Activated gamma-delta T cell treated with anti-CD3 and anti-CD28 coated beads, Interleukin-2, amount 50 U/mL, for 16 hours (primary cell): ENCODE data around the gene OSTN.
"Not testable (repeated sequence)": the region's sequence is repeated elsewhere in the genome, so short reads cannot be mapped to it uniquely, and the experiment has no call there.

ENCODE experiments used
- DNase-seq: peaks from one replicate; pipeline ENCODE4 v3.0.0-alpha.2; 2020; ENCODE audit warnings: low read depth

The OSTN gene, protein sequence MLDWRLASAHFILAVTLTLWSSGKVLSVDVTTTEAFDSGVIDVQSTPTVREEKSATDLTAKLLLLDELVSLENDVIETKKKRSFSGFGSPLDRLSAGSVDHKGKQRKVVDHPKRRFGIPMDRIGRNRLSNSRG

DNA sequence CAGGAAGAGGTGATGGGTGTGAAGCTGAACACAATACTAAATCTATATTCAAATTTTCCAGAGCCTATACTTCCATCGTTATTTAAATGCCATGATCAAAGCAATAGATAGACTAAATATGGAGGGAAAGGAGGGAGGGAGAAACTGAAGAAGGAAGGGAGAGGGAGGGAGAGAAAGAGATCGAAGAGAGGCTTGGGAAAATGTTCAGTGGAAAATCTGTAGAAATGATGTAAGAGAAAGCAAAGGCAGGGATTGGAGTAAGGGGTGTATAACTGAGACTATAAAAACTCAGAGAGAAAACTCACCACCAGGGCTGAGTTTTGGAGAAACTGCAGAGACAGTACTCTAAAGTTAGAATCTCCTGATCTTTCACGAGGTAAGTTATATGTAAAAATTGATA lies at the start of gene OSTN:
Gene OSTN (plus strand): TSS at position 310 of the 400 bp plus-strand sequence. CDS start 13,292 bp downstream, outside the sequence.
- no peak for DNase-seq

DNA sequence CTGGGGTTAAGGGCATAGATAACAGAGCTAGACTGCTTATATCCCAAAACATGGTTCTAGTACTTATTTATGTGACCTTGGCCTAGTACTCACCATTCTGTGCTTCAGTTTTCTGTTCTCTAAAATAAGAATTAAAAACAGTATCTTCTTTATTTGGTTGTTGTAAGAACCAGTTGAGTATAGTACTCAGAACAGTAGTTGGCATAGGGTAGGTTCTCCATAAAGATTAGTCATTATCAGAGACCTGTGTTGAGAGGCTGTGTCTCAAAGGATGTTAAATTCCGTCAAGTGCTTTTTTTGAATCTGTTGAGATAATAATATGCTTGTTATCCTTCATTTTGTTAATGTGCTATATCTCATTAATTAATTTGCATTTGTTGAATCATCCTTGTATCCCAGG lies 47.4 kb upstream of the OSTN start:
- DNase-seq = no peak

DNA sequence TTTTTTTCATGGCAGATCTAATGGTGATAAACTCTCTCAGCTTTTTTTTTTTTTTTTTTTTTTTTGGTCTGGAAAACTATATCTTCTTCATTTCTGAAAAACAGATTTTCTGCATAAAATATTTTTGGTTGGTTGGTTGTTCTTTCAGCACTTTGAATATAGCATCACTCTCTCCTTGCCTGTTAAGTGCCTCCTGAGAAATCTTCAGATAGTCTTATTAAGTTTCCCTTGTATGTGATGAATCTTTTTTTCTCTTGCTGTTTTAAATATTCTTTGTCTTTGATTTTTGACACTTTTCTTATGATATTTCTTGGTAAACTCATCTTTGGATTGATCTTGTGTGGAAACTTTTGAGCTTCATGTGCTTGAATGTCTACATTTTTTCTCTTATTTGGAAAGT lies 44.2 kb upstream of the OSTN start:
- no peak for DNase-seq

DNA sequence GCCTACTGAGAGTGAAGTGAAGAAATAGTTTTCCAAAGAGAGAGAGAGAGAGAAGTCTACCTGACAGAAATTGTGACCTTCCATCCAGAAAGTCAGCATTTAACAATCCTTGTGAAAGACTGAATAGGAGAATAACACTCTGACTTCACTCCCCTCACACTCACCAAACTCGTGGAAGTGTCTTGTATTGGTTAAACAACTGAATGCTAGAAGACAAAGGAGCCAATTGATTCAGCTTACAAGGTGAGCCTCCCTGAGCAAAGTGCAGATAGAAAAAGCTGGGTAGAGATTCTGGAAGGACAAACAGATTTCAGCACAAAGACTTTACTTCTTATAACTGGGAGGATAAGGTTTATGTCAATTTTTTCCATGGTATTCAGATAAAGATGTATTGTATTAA lies 40.8 kb upstream of the OSTN start:
- DNase-seq = no peak

DNA sequence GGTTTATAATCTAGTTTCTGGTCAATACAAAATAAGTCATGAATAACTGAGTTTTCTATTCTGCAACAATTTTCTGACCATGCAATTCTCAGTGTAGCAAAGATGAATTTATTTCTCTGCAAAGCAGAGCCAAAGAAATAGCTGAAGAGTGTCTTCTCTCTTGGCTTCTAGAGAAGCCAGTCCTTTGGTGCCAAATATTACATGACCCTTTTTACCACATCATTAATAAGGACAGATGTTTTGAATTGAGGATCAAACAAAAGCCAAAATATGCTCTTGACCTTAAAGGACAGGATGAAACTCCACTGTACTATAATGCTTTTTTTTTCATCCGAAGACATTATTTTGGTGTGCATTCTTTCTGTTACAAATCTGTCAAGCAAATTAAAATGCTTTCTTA lies 40.2 kb upstream of the OSTN start:
- no peak for DNase-seq

GRCh38 chr3:191165802-191166201 lies 33.2 kb upstream of the OSTN start:
- no peak for DNase-seq

GRCh38 chr3:191166368-191166767 lies 32.7 kb upstream of the OSTN start:
- no peak for DNase-seq

DNA sequence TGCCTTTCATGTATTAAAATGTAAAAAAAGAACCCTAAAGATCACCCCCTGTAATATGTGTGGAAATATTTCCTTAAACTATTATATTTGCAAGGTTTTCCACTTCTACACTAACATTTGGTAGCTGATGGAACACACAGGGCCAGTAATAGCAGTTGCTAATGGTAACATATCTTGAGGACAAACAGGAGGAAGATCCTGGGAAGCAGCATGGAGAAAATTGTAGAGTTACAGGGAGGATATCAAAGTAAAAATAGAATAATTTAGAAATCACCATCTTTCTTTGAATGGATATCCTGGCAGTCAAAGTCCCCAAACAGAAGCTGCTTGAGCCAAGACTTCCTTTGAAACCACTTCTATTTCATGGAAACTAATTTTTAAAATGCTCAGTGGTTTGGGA lies 29.5 kb upstream of the OSTN start:
- no peak for DNase-seq

DNA sequence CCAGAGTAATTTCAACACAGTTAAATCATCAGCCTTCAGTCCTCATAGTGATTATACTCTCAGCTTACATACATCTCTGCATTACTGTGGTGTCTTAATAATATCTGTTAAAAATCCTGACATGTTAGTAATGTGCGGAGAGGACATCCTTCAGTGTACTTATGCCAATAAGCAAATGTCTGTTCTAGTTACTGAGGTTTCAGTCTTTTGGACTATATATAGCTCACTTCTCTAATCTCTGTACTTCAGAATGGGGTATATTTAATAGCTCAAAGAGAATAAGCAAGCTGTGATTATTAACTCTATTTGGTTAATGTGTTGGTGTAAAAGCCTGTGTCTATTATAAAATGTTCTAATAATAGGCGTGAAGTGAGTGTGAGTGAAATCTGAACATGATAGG lies 28.9 kb upstream of the OSTN start:
- DNase-seq = no peak

- no peak for DNase-seq
Observed at GRCh38 chr3:191175102-191175501, 23.9 kb upstream of the OSTN start.

DNA sequence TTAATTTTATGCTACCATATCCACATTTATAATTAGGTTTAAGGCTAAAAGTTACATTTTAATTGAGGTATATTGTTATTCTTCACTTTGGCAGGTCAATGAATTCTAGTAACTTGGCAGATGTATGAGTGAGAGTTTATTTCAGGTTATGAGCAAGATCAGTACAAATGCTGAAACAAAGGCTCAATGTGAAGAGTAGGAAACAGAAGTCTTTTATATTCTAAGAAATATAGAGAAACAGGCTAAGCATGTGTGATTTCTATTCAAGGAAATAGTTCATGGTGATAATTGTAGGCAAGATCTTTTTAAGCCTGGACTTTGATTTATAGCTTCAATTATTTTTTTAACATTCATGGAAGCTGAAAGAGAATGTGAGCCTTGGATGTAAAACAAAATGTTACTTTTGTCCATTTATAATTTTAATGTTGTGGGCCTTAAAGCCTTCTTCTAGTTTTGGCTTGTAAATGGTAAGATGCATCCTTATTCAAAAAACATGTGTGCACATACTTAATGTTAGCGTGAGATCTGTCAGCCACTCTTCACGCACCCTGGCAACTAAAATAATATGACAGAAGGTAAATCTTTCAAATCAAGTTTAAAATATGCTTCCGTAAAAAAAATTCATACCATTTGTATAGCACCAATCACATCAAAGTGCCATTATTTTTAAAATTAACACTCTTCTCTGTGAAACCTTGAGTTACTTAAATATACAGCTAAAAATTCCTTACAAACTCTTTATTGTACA lies 22.8 kb upstream of the OSTN start:
- no peak for DNase-seq

GRCh38 chr3:191185382-191185781 lies 13.7 kb upstream of the OSTN start:
- not testable (repeated sequence) for DNase-seq

DNA sequence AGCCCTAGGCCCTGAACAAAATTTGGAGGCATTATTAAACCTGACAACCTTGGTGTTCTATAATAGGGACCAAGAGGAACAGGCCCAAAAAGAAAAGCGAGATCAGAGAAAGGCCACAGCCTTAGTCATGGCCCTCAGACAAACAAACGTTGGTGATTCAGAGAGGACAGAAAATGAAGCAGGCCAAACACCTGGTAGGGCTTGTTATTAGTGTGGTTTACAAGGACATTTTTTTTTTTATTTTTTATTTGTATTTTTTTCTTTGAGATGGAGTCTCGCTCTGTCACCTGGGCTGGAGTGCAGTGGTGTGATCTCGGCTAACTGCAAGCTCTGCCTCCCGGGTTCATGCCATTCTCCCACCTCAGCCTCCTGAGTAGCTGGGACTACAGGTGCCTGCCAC lies 10.8 kb upstream of the OSTN start:
- not testable (repeated sequence) for DNase-seq

DNA sequence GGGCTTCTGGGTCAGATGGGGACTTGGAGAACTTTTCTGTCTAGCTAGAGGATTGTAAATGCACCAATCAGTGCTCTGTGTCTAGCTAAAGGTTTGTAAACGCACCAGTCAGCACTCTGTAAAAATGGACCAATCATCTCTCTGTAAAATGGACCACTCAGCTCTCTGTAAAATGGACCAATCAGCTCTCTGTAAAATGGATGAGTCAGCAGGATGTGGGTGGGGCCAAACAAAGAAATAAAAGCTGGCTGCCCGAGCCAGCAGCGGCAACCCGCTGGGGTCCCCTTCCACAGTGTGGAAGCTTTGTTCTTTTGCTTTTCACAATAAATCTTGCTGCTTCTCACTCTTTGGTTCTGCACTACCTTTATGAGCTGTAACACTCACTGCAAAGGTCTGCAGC lies 6.8 kb upstream of the OSTN start:
- not testable (repeated sequence) for DNase-seq

DNA sequence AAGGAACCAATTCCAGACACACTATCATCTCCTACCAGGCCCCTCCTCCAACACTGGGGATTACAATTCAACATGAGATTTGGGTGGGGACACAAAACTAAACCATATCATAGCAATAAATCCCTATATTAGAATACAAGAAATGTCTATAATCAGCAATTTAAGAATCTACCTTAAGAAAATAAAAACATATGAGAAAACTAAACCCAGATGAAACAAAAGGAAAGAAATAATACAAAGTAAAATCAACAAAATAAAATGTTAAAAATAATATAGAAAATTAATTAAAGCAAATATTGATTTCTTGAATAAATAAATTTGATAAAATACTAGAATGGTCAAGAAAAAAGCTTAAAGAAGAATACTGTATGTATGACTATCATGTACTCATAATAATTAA lies 6.1 kb upstream of the OSTN start:
- DNase-seq = no peak

- DNase-seq = no peak
Observed at GRCh38 chr3:191197761-191198306, 1.2 kb upstream of the OSTN start.

DNA sequence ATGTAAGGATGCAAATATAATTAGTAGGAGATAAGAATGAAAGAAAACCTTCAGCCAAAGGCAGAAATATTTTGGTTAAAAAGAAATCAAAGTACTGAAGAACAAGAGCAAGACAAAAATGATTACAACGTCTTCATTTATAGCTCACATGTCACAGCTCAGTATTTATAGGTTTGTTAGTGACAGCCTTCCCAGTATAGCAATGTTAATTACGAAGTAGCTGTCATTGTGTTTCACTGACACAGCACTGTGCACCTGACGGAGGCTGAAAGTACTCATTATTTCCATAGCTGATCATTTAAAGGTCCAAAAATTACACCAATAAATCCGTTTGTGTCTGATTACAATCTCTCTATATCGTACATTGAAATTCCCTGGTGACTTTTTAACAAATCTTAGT lies 561 bp upstream of the OSTN start:
- DNase-seq = no peak

- no peak for DNase-seq
Observed at GRCh38 chr3:191210032-191210431, 11.0 kb downstream of the OSTN start.

DNA sequence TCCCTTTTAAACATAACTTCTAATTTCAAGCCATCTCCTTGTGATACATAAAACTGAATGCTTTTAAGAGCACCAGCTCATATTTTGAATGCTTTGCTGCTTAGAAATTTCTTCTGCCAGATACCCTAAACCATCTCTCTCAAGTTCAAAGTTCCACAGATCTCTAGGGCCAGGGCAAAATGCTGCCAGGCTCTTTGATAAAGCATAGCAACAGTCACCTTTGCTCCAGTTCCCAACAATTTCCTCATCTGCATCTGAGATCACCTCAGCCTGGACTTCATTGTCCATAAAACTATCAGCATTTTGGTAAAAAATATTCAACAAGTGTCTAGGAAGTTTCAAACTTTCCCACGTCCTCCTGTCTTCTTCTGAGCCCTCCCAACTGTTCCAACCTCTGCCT lies 17.5 kb downstream of the OSTN start:
- no peak for DNase-seq

DNA sequence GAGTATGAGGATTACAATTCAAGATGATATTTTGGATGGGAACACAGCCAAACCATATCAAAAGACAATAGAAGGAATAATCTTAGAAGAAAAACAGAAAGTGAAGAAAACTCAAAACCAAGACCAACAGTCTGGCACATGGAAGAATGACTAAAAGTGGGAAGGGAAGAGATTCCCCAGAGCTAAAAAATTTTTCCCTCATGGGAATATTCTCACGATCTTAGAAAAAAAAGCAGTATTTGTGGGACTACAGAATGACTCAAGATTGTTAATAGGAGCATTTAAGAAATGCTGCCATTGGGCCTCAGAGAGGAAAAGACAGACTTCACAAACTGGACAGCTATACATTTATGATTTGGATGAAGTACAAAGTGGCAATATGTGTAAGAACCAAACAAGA lies 18.3 kb downstream of the OSTN start:
- DNase-seq = no peak

DNA sequence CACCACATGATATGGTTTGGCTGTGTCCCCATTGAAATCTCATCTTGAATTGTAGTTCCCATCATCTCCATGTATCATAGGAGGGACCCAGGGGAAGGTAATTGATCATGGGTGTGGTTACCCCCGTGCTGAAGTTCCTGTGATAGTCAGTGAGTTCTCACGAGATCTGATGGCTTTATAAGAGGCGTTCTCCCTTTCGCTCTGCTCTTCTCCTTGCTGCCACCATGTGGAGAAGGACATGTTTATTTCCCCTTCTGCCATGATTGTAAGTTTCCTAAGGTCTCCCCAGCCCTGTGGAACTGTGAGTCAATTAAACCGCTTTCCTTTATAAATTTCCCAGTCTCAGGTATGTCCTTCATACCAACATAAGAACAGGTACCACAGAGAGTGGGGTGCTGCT lies 21.9 kb downstream of the OSTN start:
- DNase-seq = no peak

GRCh38 chr3:191221638-191222037 lies 22.6 kb downstream of the OSTN start:
- no peak for DNase-seq

DNA sequence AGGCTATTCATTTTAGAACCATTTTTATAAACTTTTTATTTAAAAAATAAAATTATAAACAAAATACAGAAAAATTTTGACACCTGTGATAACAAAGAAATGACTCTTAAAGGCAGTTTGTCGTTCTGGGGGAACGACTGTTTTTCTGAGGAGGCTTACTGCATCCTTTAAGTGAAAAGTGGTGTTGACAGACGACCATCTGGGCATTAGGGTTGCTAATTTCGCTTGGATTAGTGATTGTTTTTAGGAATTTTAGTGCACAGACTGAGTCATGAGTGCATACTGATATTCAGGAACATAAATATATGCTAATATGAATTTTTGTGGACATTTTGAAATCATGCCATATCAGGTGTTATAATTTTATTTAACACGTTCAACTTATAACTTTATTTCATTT lies 28.5 kb downstream of the OSTN start:
- no peak for DNase-seq

DNA sequence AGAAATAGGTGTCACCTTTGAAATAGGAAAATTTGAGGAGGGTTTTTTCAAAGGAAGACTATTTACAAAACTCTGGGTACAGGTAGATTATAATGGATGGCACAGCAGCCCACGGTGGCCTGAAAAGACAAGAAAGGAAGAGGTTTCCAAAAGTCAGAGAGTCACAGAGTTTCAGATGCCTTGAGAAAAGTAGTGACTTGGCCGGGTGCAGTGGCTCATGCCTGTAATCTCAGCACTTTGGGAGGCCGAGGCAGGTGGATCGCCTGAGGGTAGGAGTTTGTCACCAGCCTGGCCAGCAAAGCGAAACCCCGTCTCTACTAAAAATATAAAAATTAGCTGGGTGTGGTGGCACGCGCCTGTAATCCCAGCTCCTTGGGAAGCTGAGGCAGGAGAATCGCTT lies 35.2 kb downstream of the OSTN start:
- DNase-seq = no peak
